KOPT-K1 (cell line): Measurements from ENCODE around the gene LPO.

Experiments used
- H3K27ac ChIP-seq: fragments of 200-600 bp; sonication (generic); 2 replicates; pipeline ENCODE4 v1.5.1; 2016; ENCODE audit warnings: antibody characterized with exemption, mild to moderate bottlenecking, low read depth, low read length; ENCODE audit not compliant: poor library complexity, severe bottlenecking
- H3K36me3 ChIP-seq: fragments of 200-600 bp; sonication (generic); 2 replicates; pipeline ENCODE4 v1.5.1; 2017; ENCODE audit warnings: antibody characterized with exemption, mild to moderate bottlenecking, low read length, moderate library complexity; ENCODE audit not compliant: insufficient read depth
- H3K9me3 ChIP-seq: fragments of 200-600 bp; sonication (generic); 2 replicates; pipeline ENCODE4 v1.5.1; 2017; ENCODE audit warnings: antibody characterized with exemption, low read length, mild to moderate bottlenecking; ENCODE audit not compliant: insufficient read depth, poor library complexity, severe bottlenecking

The LPO gene

DNA sequence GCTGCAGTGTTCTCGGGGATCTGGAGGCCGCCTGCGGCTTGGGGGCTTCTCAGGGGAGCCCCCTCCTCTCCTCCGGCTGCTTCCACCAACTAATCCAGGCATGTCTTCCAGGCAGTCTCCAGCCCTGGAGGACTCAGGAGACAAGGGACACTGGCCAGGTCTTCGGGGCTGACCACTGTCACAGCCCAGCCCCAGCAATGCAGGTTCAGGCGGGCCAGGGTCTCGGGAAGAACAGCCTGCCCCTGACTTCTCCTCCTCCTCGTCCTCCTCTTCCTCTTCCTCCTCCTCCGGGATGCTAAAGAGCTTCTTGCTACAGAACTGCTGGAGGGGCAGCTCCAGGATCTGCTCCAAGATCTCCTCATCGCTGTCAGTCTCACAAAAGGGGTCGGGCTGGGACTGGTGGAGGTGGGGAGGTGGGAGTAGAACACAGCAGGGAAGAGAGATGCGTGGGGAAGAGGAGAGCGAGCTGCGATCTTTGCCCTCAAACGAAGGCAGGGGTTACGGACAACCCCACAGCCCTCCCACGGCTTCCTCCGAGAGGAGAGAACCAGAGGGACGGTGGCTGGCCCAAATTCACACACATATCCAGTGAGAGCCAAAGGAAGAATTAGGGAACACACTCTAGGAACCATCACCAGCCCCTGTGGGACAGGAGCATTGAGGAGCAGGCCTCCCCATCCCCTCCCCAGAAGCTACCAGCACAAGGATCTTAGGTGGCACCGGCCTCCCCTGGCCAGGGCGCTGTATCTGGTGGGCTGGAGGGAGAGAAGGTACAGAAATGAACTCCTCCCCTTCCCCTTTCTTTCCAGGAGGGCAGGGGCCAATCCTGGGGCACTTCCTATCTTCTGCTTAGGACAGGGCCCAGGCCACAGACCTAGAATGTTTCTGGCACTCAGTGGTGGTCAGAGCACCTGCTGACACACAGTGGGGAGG, 70.9 kb downstream of the LPO start:
- H3K36me3 ChIP-seq: peaks cover 65% of the 10 kb centered on the region

DNA sequence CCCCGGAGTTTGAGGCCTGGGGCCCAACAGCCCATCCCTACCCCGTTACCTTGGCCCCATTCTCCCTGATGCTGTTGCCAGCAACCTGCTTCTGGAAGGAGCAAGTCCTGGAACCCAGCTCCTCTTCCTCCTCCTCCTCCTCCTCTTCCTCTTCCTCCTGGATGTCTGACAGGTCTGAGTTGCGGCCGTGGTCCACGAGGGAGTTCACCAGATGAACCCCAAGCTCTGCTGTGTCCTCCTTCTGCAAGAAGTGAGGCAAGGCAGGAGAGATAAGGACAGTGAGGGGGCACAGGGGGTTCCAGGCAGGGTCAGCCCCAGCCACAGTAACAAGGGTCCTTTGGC, 71.5 kb downstream of the LPO start:
- Histone ChIP-seq H3K27ac (no peak overlapping the region), H3K36me3 (peaks cover 70% of the 10 kb centered on the region), H3K9me3 (no peaks in the 10 kb centered on the region)

More for the DNA sequence above, 70.9 kb downstream of the LPO start:
- H3K9me3 ChIP-seq: no peaks in the 10 kb centered on the region
- no peak overlapping the region for H3K27ac ChIP-seq

DNA sequence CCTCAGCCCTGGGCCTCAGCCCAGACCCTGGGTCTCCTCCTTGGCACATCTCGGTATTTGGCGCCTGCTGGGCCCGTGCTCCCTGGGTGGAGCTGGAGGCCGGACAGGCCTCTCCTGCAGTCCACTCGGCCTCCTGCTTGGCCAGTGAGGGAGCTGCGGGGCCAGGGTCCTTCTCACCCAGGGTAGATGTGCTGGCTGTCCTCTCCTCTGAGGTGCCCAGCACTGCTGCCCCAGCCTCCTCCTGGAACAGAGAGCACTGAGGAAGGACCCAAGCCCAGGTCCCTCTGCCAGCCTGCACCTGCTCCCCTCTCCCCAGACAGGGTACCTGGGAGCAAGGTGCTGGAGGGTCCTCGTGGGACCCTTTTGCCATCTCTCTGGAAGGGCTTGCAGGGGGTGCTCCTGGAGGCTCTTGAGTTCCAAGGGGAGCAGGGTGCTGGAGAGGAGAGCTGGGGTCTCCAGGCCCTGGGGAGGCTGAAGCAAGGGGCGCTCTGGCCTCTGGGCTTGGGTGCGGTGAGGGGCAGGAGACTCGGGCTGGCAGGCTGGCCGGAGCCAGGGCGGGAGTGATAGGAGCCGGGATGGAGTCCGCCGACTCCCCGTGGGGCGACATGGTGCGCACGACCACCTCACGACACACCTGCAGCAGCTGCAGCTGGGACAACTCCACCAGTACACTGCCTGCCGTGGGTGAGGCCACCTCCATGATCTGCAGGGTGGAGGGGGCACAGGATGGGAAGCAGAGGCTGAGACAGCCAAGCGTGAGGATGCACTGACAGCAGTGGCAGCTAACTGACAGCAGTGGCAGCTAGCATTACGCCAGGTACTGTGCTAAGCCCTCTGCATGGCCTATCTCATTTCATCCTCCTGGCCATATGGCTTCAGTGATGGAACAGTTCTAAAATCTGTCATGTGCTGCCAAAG, 72.4 kb downstream of the LPO start:
- H3K9me3 ChIP-seq: no peaks in the 10 kb centered on the region
- H3K36me3 ChIP-seq: peaks cover 79% of the 10 kb centered on the region
- no peak overlapping the region for H3K27ac ChIP-seq

DNA sequence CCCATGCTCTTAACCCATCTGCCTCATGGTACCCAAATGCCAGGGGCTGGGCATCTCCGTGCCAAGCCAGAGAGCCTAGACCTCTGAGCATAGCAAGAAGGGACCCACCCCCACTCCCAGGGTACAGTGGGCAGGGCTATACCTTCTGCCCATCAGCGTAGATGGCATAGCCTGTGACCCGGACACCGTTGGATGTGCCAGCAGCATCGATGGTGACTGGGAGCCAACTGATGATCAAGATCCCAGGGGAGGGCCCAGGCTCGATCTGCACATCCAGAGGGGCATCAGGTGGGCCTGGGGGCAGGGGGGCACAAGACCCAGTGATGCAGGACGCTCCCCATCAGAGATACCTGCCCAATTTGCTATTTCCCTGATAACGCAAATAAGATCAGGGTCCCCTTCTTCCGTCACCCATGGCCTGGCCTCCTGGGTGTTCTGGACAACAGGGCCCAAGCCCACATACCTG, 73.1 kb downstream of the LPO start:
- Histone ChIP-seq H3K9me3 (no peaks in the 10 kb centered on the region), H3K36me3 (peaks cover 83% of the 10 kb centered on the region), H3K27ac (no peak overlapping the region)

DNA sequence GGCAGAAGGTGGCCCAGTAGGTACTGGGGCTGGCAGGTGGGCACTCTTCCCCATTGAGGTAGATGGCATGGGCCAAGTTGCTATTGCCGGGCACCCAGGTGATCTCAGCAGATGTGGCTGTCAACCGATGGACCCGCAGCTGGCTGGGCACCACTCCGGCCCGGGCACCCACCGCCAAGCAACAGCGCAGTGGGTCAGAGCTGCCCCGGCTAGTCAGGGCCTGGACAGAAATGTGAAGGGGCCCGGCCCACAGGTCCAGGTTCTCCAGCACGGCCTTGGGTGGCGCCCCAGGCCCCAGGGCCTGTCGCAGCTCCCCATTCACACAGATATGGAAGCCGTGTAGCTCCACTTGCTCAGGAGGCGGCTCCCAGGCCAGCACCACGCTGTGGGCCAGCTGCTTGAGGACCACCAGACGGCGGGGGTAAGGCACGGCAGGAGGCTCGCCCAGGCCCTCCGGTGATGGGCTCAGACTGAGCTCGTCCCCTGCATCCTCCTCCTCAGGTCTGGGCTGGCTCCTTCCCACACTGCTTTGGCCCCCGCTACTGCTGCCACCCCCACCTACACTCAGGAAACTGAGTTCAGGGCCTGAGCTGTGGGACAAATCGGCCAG, 73.7 kb downstream of the LPO start:
- no peak overlapping the region for H3K27ac ChIP-seq
- H3K36me3 ChIP-seq: peaks cover 83% of the 10 kb centered on the region
- no peaks in the 10 kb centered on the region for H3K9me3 ChIP-seq

DNA sequence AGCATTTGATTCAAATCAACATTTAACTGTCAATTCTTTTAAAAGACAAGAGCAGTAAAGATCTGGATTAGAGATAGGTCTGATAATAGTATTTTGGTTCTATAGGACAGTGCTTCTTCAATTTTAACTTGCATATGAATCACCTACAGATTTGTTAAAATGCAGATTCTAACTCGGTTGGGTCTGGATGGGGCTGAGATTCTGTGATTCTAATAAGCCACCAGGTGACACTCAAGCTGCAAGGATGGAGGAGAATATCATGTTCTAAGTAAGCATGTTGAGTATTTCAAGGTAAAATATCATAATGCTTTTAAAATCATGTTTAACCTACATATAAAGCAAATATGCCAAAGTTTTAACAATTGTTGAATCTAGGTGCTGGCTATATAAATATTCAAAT, 74.4 kb downstream of the LPO start:
- no peaks in the 10 kb centered on the region for H3K9me3 ChIP-seq
- H3K36me3 ChIP-seq: peaks cover 77% of the 10 kb centered on the region
- H3K27ac ChIP-seq: no peak overlapping the region

DNA sequence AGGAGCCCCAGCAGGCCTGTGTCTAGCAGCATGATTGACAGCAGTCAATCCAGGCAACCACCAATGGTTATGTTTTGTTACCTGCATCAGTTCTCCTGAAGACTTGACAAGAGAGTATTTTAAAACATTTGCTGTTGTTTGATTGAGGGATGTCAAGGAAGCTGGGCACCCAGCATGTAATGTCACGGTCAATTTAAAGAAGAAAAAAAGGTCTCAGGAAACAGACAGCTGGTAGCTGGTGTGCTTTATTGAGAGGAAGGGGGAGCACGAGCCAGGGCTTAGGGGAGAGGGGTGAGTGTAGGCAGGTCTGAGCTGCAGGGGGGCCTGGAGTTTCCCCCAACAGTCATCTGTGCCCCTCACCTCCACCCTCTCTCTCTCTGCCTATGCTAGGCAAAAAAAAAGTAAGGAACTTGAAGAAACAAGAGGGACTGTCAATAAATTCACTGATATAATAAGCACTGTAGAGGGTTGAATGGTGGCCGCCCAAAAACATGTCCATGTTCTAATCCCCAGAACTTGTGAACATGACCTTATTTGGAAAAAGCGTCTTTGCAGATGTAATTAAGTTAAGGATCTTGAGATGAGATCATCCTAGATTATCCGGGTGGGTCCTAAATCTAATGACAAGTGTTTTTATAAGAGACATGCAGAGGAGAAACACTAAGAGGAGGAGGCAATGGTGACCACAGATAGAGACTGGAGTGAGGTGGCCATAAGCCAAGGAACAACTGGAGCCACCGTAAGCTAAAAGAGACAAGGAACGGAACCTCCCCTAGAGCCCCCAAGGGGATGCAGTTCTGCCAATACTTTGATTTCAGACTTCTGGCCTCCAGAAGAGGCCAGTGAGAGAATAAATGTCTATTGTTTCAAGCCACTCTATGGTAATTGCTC, 75.7 kb downstream of the LPO start:
- Histone ChIP-seq H3K27ac (no peak overlapping the region), H3K9me3 (no peaks in the 10 kb centered on the region), H3K36me3 (peaks cover 77% of the 10 kb centered on the region)

DNA sequence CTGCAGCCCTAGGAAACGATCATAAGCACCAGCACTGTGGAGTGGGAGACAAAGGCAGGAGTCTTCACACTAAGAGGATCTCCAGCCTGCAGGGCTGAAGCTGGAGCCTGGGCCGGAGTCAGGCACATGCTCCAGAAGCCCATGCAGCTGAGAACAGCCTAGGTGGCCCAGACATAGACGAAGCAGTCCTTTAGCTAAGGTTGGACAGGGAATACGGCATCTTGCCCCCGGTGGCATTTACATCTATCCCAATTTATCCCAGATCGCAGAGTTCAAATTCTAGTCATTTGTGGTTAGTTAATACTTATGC, 76.3 kb downstream of the LPO start:
- H3K9me3 ChIP-seq: no peaks in the 10 kb centered on the region
- H3K27ac ChIP-seq: no peak overlapping the region
- H3K36me3 ChIP-seq: peaks cover 77% of the 10 kb centered on the region

DNA sequence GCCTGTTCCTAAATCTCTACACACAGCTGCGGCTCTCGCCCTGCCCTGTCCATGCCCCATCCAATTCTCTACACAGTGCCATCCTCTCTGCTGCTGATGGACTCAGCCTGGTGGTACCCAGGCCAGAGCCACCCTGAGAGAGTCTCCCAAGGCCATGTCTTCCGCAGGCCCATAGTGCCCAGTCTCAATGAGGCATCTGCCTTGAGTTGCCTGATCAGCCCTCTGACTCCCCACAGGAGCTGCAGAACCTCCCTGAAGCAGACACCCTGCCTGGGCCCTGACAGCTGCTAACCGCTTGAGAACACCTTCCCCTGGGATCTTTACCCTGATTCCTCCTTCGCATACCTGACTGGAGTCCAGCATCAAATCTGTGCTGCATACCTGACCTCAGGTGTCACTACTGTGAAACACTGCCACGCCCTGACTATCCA, 76.9 kb downstream of the LPO start:
- Histone ChIP-seq H3K9me3 (no peaks in the 10 kb centered on the region), H3K36me3 (peaks cover 77% of the 10 kb centered on the region), H3K27ac (no peak overlapping the region)

DNA sequence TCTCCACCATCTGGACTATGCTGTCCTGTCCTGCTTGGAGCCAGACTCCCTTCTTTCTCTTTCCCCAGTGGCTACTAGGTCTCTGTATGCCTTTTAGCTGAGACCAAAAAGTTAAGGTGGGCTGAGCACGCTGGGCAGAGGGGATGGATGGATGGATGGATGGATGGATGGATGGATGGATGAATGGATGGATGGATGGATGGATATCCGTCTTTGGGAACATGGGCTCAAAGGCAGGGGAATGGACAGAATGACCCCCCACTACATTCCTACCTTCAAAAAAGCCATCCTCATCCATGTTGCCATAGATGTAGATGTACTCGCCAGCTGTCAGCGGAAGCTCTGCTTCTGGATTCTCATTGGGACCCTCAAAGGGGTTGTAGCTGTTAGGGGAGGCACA, 77.4 kb downstream of the LPO start:
- no peak overlapping the region for H3K27ac ChIP-seq
- peaks cover 77% of the 10 kb centered on the region for H3K36me3 ChIP-seq

DNA sequence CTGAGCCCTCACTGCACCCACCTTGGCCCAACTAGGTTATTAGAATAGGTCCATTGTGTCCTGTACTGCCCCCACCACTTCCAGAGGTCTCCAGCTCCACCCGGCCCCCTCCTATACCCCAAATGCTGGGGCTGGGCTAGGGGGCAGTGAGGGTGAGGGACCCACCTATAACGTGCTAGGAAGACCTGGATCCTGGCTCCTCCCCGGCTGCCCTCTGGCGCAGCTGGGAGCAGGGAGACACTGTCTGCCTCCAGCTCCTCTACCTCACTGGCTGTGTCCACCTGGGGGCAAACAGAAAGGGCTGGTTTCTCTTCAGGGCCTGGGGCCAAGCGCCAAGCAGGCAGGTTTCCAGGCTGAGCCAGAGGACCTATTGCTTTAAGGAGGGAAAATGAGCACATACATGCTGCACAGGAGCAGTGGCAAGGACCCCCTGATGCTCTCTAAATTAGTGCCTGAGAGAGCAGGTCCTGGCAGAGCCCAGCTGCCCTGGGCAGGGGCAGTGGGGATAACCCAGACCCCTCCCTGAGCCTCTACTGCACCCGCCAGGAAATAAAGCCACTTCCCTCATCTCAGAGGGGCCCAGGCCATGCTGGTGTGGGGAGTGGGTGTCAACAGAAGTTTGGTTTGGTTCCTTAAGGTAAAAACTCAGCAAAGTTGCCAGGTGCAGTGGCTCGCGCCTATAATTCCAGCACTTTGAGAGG, 78.0 kb downstream of the LPO start:
- H3K36me3 ChIP-seq: peaks cover 77% of the 10 kb centered on the region
- H3K27ac ChIP-seq: no peak overlapping the region

More for the DNA sequence above, 77.4 kb downstream of the LPO start:
- H3K9me3 ChIP-seq: no peaks in the 10 kb centered on the region

DNA sequence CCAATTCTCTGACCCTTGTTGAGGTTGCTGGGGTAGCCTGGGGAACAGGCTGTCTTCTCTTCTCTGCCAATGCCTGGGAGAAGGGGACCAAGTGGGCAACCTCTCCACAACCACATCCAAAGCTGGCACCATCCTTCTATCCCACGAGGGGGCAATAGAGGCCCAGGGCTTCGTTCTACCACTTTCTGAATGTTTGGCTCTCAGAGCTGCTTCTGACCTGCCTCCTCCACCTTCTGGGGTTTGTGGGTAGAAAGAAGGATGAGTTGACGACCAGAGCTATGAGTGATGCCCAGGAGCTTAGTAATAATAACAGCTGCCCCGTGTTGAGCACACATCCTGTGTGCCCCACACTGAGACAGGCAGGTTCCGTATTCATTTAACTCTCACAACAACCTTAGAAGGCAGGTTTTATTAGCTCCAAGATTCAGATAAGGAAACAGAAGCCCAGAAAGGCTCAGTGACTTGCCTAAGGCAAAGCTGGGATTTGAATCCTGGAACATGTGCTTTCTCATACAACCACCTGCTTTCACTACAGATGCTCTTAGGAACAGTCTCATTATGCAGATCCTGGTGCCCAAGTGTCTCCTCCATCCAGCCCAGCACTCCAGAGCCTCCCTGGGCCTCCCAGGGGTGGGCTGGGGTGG, 79.2 kb downstream of the LPO start:
- peaks cover 79% of the 10 kb centered on the region for H3K36me3 ChIP-seq
- H3K9me3 ChIP-seq: no peaks in the 10 kb centered on the region
- H3K27ac ChIP-seq: no peak overlapping the region

More for the DNA sequence above, 78.0 kb downstream of the LPO start:
- H3K9me3 ChIP-seq: no peaks in the 10 kb centered on the region

DNA sequence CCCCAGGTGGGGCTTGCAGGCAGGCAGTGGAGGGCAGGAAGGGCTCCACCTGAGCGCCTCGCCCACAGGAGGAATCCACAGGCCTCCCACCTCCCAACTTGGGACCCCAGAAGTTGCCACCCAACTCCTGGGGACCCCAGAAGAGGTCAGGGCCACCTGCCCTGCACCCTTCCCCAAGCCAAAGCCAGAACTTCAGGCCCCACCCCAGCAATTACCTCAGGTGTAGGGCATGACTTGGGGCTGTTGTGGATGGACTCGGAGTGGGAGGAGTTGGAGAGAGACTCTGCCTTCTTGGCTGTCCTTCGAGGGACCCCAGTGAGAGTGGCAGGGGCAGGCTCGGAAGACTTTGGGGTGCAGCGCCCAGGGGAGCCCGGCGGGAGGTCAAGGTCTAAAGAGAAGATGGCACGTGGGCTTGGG, 79.7 kb downstream of the LPO start:
- Histone ChIP-seq H3K27ac (no peak overlapping the region), H3K36me3 (peaks cover 82% of the 10 kb centered on the region), H3K9me3 (no peaks in the 10 kb centered on the region)
